H1 (cell line): ENCODE data around the gene RRAS. TPM values are rescaled to one million over a fixed set of nuclear protein-coding genes. Genes with fewer than 3 reads are reported as not detected.

Experiments
- CTCF ChIA-PET: fragments of 300-600 bp; sonication (Branson Sonifier 250); formaldehyde crosslinking; loops from one replicate; lab custom pipeline; 2021; ENCODE audit not compliant: partially characterized antibody; lab: Charles Lee
- POLR2A ChIA-PET: fragments of 300-600 bp; sonication (Branson Sonifier 250); formaldehyde crosslinking; loops from one replicate; lab custom pipeline; 2021; ENCODE audit warnings: inconsistent platforms; ENCODE audit not compliant: partially characterized antibody; lab: Charles Lee
- DNase-seq, 2 experiments: peaks; one replicate each; pipeline versions ENCODE4 v3.0.0 to v3.0.0-alpha.2; 2010 to 2022; ENCODE audit warnings: low spot score in 2 of 2, low read depth in 1 of 2, mixed read lengths in 1 of 2
- FAIRE-seq: peaks from 2 replicates; lab custom pipeline; 2011; peaks lifted over from hg19 to GRCh38; lab: Jason Lieb, UNC
- H2AFZ ChIP-seq: 2 replicates; pipeline ENCODE4 v1.8.1; 2012; ENCODE audit warnings: low read length, inconsistent platforms
- H2AK5ac ChIP-seq: 2 replicates; pipeline ENCODE4 v1.6.1; 2013; ENCODE audit warnings: low read depth, low read length
- H2BK120ac ChIP-seq: replicated peaks from 2 replicates; pipeline ENCODE3; 2013; ENCODE audit warnings: low read depth, low read length, inconsistent platforms
- H2BK12ac ChIP-seq: 2 replicates; pipeline ENCODE4 v1.6.1; 2013; ENCODE audit warnings: low read depth, low read length
- H2BK15ac ChIP-seq: 2 replicates; pipeline ENCODE4 v1.6.1; 2013; ENCODE audit warnings: low read length
- H2BK20ac ChIP-seq: 2 replicates; pipeline ENCODE4 v1.6.1; 2013; ENCODE audit warnings: low read length
- H2BK5ac ChIP-seq: 2 replicates; pipeline ENCODE4 v1.6.1; 2013; ENCODE audit warnings: low read depth, low read length
- H3K14ac ChIP-seq: 2 replicates; pipeline ENCODE4 v1.6.1; 2013; ENCODE audit warnings: inconsistent platforms; ENCODE audit not compliant: insufficient read length
- H3K18ac ChIP-seq: 2 replicates; pipeline ENCODE4 v1.6.1; 2013; ENCODE audit warnings: low read length; ENCODE audit errors: extremely low read depth
- H3K23ac ChIP-seq: 2 replicates; pipeline ENCODE4 v1.6.1; 2013; ENCODE audit warnings: inconsistent platforms; ENCODE audit not compliant: insufficient read length
- H3K23me2 ChIP-seq: 2 replicates; pipeline ENCODE4 v1.6.1; 2013; ENCODE audit warnings: low read depth, low read length
- H3K27ac ChIP-seq: 2 replicates; pipeline ENCODE4 v1.6.1; 2011; ENCODE audit warnings: low read depth, low read length, inconsistent platforms
- H3K27me3 ChIP-seq, 4 experiments: replicated peaks in 1 of 4; 1 replicate in 1 of 4; 2 replicates in 3 of 4; pipeline versions ENCODE4 v1.6.1 to v1.8.1; 2011 to 2013; ENCODE audit warnings: low read length in 3 of 4, mild to moderate bottlenecking in 3 of 4, inconsistent platforms in 2 of 4, mixed read lengths in 2 of 4, moderate library complexity in 1 of 4; ENCODE audit not compliant: control insufficient read depth in 3 of 4, insufficient read depth in 3 of 4; ENCODE audit errors: extremely low read depth in 1 of 4
- H3K36me3 ChIP-seq, 4 experiments: 2 replicates each; pipeline versions ENCODE4 v1.6.1 to v1.8.1; 2011 to 2013; ENCODE audit warnings: mild to moderate bottlenecking in 4 of 4, low read length in 3 of 4, moderate library complexity in 2 of 4, control low read depth in 1 of 4, inconsistent platforms in 1 of 4; ENCODE audit not compliant: insufficient read depth in 4 of 4, control insufficient read depth in 2 of 4
- H3K4ac ChIP-seq: replicated peaks from 2 replicates; pipeline ENCODE3; 2013; ENCODE audit warnings: low read length, low read depth, mixed read lengths, inconsistent platforms; ENCODE audit not compliant: insufficient read length
- H3K4me1 ChIP-seq, 4 experiments: replicated peaks in 1 of 4; 1 replicate in 1 of 4; 2 replicates in 3 of 4; pipeline versions ENCODE4 v1.6.1 to v1.8.1; 2011 to 2013; ENCODE audit warnings: low read length in 3 of 4, inconsistent platforms in 2 of 4, mixed read lengths in 1 of 4; ENCODE audit not compliant: insufficient read depth in 4 of 4, control insufficient read depth in 3 of 4
- H3K4me2 ChIP-seq, 2 experiments: 2 replicates each; pipeline versions ENCODE4 v1.6.1 to v1.8.1; 2011 to 2013; ENCODE audit warnings: low read depth in 2 of 2, low read length in 2 of 2, control low read depth in 1 of 2, inconsistent platforms in 1 of 2, mild to moderate bottlenecking in 1 of 2; ENCODE audit not compliant: insufficient read depth in 1 of 2
- H3K4me3 ChIP-seq, 4 experiments: fragments of 200-600, 300-600 bp in 1 of 4; sonication (generic), shearing (Covaris generic), sonication (Bioruptor Twin) in 1 of 4; 2 replicates each; pipeline versions ENCODE4 v1.5.1 to v1.8.1; 2011 to 2016; ENCODE audit warnings: low read length in 4 of 4, low read depth in 3 of 4, control low read depth in 2 of 4, inconsistent platforms in 2 of 4, mild to moderate bottlenecking in 2 of 4, mixed read lengths in 1 of 4, moderate library complexity in 1 of 4; ENCODE audit not compliant: insufficient read depth in 2 of 4; ENCODE audit errors: extremely low read depth in 1 of 4
- H3K56ac ChIP-seq: replicated peaks from 2 replicates; pipeline ENCODE3; 2013; ENCODE audit warnings: low read depth, mild to moderate bottlenecking, mixed read lengths, low read length, inconsistent platforms; ENCODE audit not compliant: insufficient read length
- H3K79me1 ChIP-seq: 2 replicates; pipeline ENCODE4 v1.6.1; 2013; ENCODE audit warnings: low read depth, low read length, control low read depth
- H3K79me2 ChIP-seq, 2 experiments: 2 replicates each; pipeline versions ENCODE4 v1.6.1 to v1.8.1; 2012 to 2013; ENCODE audit warnings: low read length in 2 of 2, mild to moderate bottlenecking in 2 of 2, inconsistent platforms in 1 of 2; ENCODE audit not compliant: insufficient read depth in 2 of 2, control insufficient read depth in 1 of 2
- H3K9ac ChIP-seq, 4 experiments: replicated peaks in 1 of 4; 1 replicate in 1 of 4; 2 replicates in 3 of 4; pipeline versions ENCODE4 v1.6.1 to v1.8.1; 2011 to 2013; ENCODE audit warnings: low read depth in 3 of 4, low read length in 3 of 4, control low read depth in 2 of 4, mild to moderate bottlenecking in 2 of 4, moderate library complexity in 2 of 4, inconsistent platforms in 1 of 4; ENCODE audit errors: extremely low read depth in 1 of 4
- H3K9me3 ChIP-seq, 2 experiments: 2 replicates each; pipeline versions ENCODE4 v1.6.1 to v1.8.1; 2012 to 2013; ENCODE audit warnings: mild to moderate bottlenecking in 2 of 2, moderate library complexity in 2 of 2, control low read depth in 1 of 2, inconsistent platforms in 1 of 2, low read depth in 1 of 2, low read length in 1 of 2, mixed read lengths in 1 of 2; ENCODE audit not compliant: insufficient read depth in 2 of 2
- H4K20me1 ChIP-seq, 2 experiments: replicated peaks in 1 of 2; 2 replicates each; pipeline versions ENCODE3 to v1.8.1; 2011 to 2013; ENCODE audit warnings: inconsistent platforms in 2 of 2, low read length in 2 of 2, mild to moderate bottlenecking in 1 of 2; ENCODE audit not compliant: insufficient read depth in 2 of 2, control insufficient read depth in 1 of 2
- H4K5ac ChIP-seq: 2 replicates; pipeline ENCODE4 v1.6.1; 2013; ENCODE audit warnings: low read length, low read depth, mixed read lengths, inconsistent platforms; ENCODE audit not compliant: insufficient read length
- H4K8ac ChIP-seq: 2 replicates; pipeline ENCODE4 v1.8.0; 2013; ENCODE audit warnings: mild to moderate bottlenecking, moderate library complexity, low read length, inconsistent platforms; ENCODE audit not compliant: insufficient read depth; ENCODE audit errors: extremely low read depth
- H4K91ac ChIP-seq: replicated peaks from 2 replicates; pipeline ENCODE3; 2013; ENCODE audit warnings: low read length, mixed read lengths, inconsistent platforms; ENCODE audit not compliant: insufficient read length
- CBX5 ChIP-seq: fragments of 300-800, 300-1000 bp; sonication (generic); IDR thresholded peaks from 2 replicates; pipeline ENCODE4 v1.7.1; 2016; ENCODE audit warnings: antibody characterized with exemption, low read length, low read depth
- CEBPB ChIP-seq: IDR thresholded peaks from 2 replicates; pipeline ENCODE4 v1.6.1; 2012; ENCODE audit warnings: low read depth, low read length
- EGR1 ChIP-seq: IDR thresholded peaks from 2 replicates; pipeline ENCODE4 v1.6.1; 2011; ENCODE audit warnings: low read depth, low read length, borderline replicate concordance
- JUN ChIP-seq: IDR thresholded peaks from 2 replicates; pipeline ENCODE4 v1.6.1; 2011; ENCODE audit warnings: low read depth, mild to moderate bottlenecking, improper control_type of control experiment, low read length
- NANOG ChIP-seq: IDR thresholded peaks from 2 replicates; pipeline ENCODE4 v1.6.1; 2011; ENCODE audit warnings: low read length, low read depth, mild to moderate bottlenecking, inconsistent platforms; ENCODE audit not compliant: insufficient read depth, poor library complexity, severe bottlenecking
- RAD21 ChIP-seq, 2 experiments: IDR thresholded peaks in 1 of 2; conservative IDR thresholded peaks in 1 of 2; 2 replicates each; pipeline ENCODE4 v1.6.1; 2011; ENCODE audit warnings: low read depth in 2 of 2, low read length in 2 of 2, improper control_type of control experiment in 1 of 2, inconsistent platforms in 1 of 2, mild to moderate bottlenecking in 1 of 2, moderate library complexity in 1 of 2
- SIX5 ChIP-seq: IDR thresholded peaks from 2 replicates; pipeline ENCODE4 v1.6.1; 2011; ENCODE audit warnings: mild to moderate bottlenecking, low read depth, low read length
- SP4 ChIP-seq: IDR thresholded peaks from 2 replicates; pipeline ENCODE4 v1.6.1; 2012; ENCODE audit warnings: low read length, inconsistent platforms
- TAF7 ChIP-seq: optimal IDR thresholded peaks from 2 replicates; pipeline ENCODE3; 2011; ENCODE audit warnings: low read depth, mild to moderate bottlenecking, inconsistent platforms, low read length, moderate library complexity, borderline replicate concordance
- WGBS, 2 experiments: shearing (Covaris generic) in 1 of 2; methylation state at CpG; one replicate each; pipeline versions ENCODE4 v1.1.6 to v1.1.7; 2013 to 2015; ENCODE audit warnings: low lambda C conversion rate in 2 of 2, mixed read lengths in 2 of 2, inconsistent platforms in 1 of 2, low coverage in 1 of 2, missing lambda C conversion rate in 1 of 2; ENCODE audit not compliant: insufficient replicate concordance in 2 of 2, insufficient coverage in 1 of 2, insufficient read length in 1 of 2; ENCODE audit errors: extremely low coverage in 1 of 2, missing lambda C conversion rate in 1 of 2; 5-methylcytosine and 5-hydroxymethylcytosine counted together
- polyA plus RNA-seq, 7 experiments: library from polyadenylated mRNA; depleted of rRNA in 3 of 7; stranded (reverse) in 5 of 7; unstranded in 2 of 7; fragments of >200 nt in 5 of 7; fragments of 200-250 nt in 2 of 7; gene quantifications; 1 replicate in 5 of 7; 2 replicates in 1 of 7; 4 replicates in 1 of 7; pipeline versions ENCODE4 v1.2.1 to v1.2.3, GENCODE V29; 2011 to 2013; ENCODE audit warnings: missing spikeins in 2 of 7, mixed read lengths in 2 of 7
- total RNA-seq: library from RNA; stranded (reverse); fragmentation: NEBNext Ultra II Directional; extraction: Animal tissue kit (Norgen Biotek cat#: 25700); gene quantifications from 2 replicates; pipeline ENCODE4 v1.2.1, GENCODE V29; 2021

RRAS gene
- total and polyA plus RNA-seq, 2 of the 8 experiments (the other 6 are each of a cell fraction or from before 2014, with no cell fraction given), result 17.7 to 49.1 TPM

DNA sequence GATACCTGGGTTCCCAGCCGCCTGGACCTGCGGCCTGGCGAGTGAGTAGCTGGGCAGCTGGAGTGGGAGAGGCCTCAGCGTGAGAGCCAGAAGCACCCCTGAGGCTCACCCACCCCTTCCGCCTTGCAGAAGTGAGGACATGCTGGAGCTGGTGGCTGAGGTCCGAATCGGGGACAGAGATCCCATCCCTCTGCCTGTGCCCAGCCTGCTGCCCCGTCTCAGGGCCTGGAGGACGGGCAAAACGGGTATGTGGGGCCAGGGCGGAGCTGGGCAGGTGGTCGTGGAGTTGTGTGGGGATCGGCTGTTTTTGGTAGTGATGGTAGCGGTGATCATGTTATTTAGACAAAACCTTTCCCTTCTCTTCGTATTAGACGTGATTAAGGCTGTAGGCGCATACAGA lies 6.6 kb upstream of the RRAS start:
- Histone ChIP-seq H3K4ac (no peak overlapping the region), H4K20me1 (peaks cover 7 to 21% of the 10 kb centered on the region in 2 experiments), H3K4me1 (peaks cover 2 to 7% (median 3%) of the 10 kb centered on the region in 4 experiments; a peak in 5 of 7 replicates), H4K91ac (no peak overlapping the region), H3K4me2 (no peak overlapping the region), H2BK20ac (no peak overlapping the region), H2BK15ac (no peak overlapping the region), H3K27ac (no peak overlapping the region), H3K56ac (no peak overlapping the region), H3K18ac (no peak overlapping the region), H3K14ac (no peak overlapping the region), H3K23me2 (peaks cover under 1% of the 10 kb centered on the region; the same call in 1 of the 2 replicates), H3K9me3 (no peaks in the 10 kb centered on the region), H3K36me3 (peaks cover 6 to 31% (median 21%) of the 10 kb centered on the region in 4 experiments; a peak in 6 of 8 replicates), H3K27me3 (no peaks in the 10 kb centered on the region), H2BK12ac (no peak overlapping the region), H2BK5ac (no peak overlapping the region), H3K79me2 (peaks cover 10 to 32% of the 10 kb centered on the region in 2 experiments), H4K8ac (no peak overlapping the region), H2BK120ac (no peak overlapping the region), H2AFZ (no peak overlapping the region), H3K4me3 (no peak overlapping the region), H4K5ac (no peak overlapping the region), H3K9ac (no peak overlapping the region), H2AK5ac (no peak overlapping the region), H3K23ac (no peak overlapping the region), H3K79me1 (peaks cover 22% of the 10 kb centered on the region)
- TF ChIP-seq TAF7 (no peak), RAD21 (IDR thresholded peaks at IDR 0.05 in 1 of 2, conservative IDR thresholded peaks at IDR 0.05 in 1 of 2; ENCODE audit: low read depth in 2 of 2, low read length in 2 of 2) (no peak), NANOG (no peak), CEBPB (no peak), CBX5 (no peak), SP4 (no peak), EGR1 (no peak), JUN (no peak), SIX5 (no peak)
- DNase-seq, result no peak
- POLR2A ChIA-PET, result interaction anchor here (1.0 to 50.7 kb wide), 6 partner anchors 13 to 45 kb away, joined by 3 to 840 read pairs (median 20); partner anchors contain the start of genes BCL2L12, IRF3, PRMT1 and PRR12
- CTCF ChIA-PET, result interaction anchor here (0.9 to 1.7 kb wide), 3 partner anchors 26 to 33 kb away, joined by 4 to 8 read pairs (median 4); no protein-coding TSS in a partner anchor
- 93% methylated on average over 17 of the region's 17 CpGs; no CpG with 5 or more reads in 1 of the 2 experiments for WGBS, 2 experiments
- no peak for FAIRE-seq
